Nephron (organoid): ENCODE results near the gene FYTTD1.
A peak's percentile ranks its signal among the peaks of the same experiment; 100 is the strongest.

Source experiments
- H3K27ac Mint-ChIP-seq, 3 experiments: 2 replicates each; pipeline ENCODE4 v1.8.0; 2020; ENCODE audit warnings: mixed read lengths in 3 of 3, mild to moderate bottlenecking in 2 of 3, moderate library complexity in 1 of 3
- H3K27me3 Mint-ChIP-seq: 2 replicates; pipeline ENCODE4 v1.8.0; 2021; ENCODE audit warnings: low read depth, mild to moderate bottlenecking, moderate library complexity, mixed read lengths
- H3K36me3 Mint-ChIP-seq: 2 replicates; pipeline ENCODE4 v1.8.0; 2020; ENCODE audit warnings: low read depth, mixed read lengths
- H3K4me1 Mint-ChIP-seq: 2 replicates; pipeline ENCODE4 v1.8.0; 2020; ENCODE audit warnings: mixed read lengths
- H3K4me3 Mint-ChIP-seq, 3 experiments: 2 replicates each; pipeline ENCODE4 v1.8.0; 2020; ENCODE audit warnings: mild to moderate bottlenecking in 3 of 3, mixed read lengths in 3 of 3, moderate library complexity in 2 of 3
- H3K9me3 Mint-ChIP-seq: 2 replicates; pipeline ENCODE4 v1.8.0; 2020; ENCODE audit warnings: mixed read lengths
- TF ChIP-seq, protein P1 (sequence below), 3 experiments: fragments of 200-600 bp; sonication (generic); IDR thresholded peaks; one replicate each; pipeline ENCODE4 v1.5.0; 2021; ENCODE audit warnings: antibody characterized with exemption in 3 of 3; ENCODE audit not compliant: unreplicated experiment in 3 of 3

The FYTTD1 gene

DNA sequence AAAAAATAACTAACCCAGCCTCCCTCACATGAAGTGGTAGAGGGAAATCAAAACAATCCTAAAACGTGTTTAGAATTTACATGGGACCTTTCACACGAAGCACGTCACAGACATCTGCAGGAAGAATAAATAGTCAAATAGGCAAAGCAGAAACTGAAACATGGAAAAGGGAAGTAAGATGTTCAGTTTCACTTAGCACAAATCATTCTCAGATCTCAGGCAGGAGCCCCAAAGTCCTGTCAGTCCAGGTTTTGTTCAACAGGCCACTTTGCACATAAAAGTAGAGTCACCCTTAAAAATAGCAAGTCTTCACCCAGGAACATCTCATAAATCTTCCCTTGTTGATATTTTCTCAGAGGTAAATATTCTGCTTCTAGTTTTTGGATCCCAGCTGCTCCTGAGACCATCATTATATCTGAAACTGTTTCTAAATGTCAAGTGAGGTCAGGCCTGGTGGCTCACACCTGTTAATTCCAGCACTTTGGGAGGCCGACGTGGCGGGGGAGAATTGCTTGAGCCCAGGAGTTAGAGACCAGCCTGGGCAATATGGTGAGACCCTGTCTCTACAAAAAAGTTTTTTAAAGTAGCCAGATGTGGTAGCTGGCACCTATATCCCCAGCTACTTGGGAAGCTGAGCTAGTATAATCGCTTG is 14.9 kb upstream of the FYTTD1 start:
- H3K4me1 Mint-ChIP-seq = peaks cover 14% of the 10 kb centered on the region
- TF ChIP-seq, protein P1, sequence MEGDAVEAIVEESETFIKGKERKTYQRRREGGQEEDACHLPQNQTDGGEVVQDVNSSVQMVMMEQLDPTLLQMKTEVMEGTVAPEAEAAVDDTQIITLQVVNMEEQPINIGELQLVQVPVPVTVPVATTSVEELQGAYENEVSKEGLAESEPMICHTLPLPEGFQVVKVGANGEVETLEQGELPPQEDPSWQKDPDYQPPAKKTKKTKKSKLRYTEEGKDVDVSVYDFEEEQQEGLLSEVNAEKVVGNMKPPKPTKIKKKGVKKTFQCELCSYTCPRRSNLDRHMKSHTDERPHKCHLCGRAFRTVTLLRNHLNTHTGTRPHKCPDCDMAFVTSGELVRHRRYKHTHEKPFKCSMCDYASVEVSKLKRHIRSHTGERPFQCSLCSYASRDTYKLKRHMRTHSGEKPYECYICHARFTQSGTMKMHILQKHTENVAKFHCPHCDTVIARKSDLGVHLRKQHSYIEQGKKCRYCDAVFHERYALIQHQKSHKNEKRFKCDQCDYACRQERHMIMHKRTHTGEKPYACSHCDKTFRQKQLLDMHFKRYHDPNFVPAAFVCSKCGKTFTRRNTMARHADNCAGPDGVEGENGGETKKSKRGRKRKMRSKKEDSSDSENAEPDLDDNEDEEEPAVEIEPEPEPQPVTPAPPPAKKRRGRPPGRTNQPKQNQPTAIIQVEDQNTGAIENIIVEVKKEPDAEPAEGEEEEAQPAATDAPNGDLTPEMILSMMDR (IDR thresholded peaks at IDR 0.05; ENCODE audit: unreplicated experiment in 3 of 3) = no peak
- peaks cover 2% of the 10 kb centered on the region for H3K9me3 Mint-ChIP-seq
- H3K36me3 Mint-ChIP-seq = no peaks in the 10 kb centered on the region
- H3K27me3 Mint-ChIP-seq = peaks cover 4% of the 10 kb centered on the region
- H3K27ac Mint-ChIP-seq = no peak overlapping the region
- H3K4me3 Mint-ChIP-seq = peak overlapping the region; percentile 59 to 73 (median 69)

DNA sequence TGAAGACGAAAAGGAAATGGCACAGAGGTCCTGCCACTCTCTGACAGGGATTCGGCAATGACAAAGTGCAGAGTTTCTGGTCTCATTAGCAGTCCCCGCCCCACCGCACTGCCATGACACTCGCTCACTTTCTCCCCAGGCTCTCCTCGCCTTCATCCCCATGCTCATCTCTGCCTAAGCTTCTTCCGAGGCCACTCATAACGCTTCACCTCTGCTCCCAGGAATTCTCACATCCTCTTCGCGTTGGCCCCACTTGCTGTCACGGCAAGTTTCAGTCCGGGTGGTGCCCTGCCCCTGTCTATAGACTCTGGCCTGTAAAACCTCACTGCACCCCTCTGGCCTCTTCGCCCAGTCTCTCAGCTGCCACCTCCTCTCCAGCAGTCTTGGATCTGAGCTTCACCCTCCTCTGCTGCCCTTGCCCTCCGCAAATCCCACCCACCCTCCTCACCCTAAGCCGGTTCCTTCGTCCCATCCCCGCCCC is 13.6 kb upstream of the FYTTD1 start:
- Mint-ChIP-seq H3K27me3 (peaks cover 4% of the 10 kb centered on the region), H3K4me3 (peak overlapping the region; percentile 89)

DNA sequence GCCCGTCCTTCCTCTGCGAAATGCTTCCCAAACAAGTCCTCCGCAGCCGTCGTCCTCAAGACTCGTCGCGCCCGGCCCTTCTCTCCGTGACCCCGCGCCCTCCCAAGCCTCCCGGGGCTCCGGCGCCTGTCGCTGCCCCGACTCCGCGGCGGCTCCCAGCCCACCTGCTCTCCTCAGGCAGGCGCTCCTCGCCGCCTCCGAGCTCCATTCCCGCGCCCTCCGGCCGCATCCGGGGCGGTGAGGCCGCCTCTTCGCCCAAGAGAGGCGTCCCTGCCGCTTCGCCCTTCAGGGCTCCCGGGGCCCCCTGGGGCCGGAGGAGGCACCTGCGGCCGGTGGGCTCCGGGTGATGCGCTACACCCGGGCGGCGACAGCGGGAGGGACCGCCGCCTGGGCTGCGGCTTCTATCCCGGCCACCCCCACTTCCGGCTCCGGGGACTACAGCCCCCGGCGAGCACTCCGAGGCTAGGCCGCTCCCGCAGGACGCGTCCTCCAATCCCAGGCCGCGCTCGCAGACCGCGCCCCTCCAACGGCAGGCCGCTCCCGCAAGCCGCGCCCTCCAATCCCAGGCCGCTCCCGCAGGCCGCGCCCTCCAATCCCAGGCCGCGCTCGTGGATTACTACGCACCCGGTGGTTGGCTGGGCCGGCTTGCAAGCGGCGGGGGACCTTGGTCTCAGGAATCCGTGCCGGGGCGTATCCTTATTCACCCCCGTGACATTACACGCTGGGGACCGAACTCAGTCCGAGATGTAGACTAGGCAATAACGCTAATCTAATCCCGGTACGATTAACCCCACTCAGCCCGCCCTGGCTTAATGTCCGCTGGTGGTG is 13.0 kb upstream of the FYTTD1 start, which contains the start of gene RUBCN:
RUBCN (minus strand) TSS at position 414 of the 828 bp plus-strand sequence; CDS start at position 229, 185 bp downstream.
- H3K4me3 Mint-ChIP-seq = peak within 1 kb of the TSS; percentile 89
- peak within 1 kb of the TSS; percentile 41 to 86 (median 79) for H3K27ac Mint-ChIP-seq
- H3K36me3 Mint-ChIP-seq = no peaks in the 10 kb centered on the region
- H3K27me3 Mint-ChIP-seq = peaks cover 4% of the 10 kb centered on the region
- H3K4me1 Mint-ChIP-seq = peaks cover 14% of the 10 kb centered on the region
- TF ChIP-seq, protein P1 (IDR thresholded peaks at IDR 0.05; ENCODE audit: unreplicated experiment in 3 of 3) = no peak
- no peaks in the 10 kb centered on the region for H3K9me3 Mint-ChIP-seq

More for the DNA sequence above, 13.6 kb upstream of the FYTTD1 start:
- Mint-ChIP-seq H3K9me3 (no peaks in the 10 kb centered on the region), H3K36me3 (no peaks in the 10 kb centered on the region), H3K4me1 (peaks cover 14% of the 10 kb centered on the region), H3K27ac (peak overlapping the region in 1 of 3 experiments; percentile 62)
- TF ChIP-seq, protein P1 (IDR thresholded peaks at IDR 0.05; ENCODE audit: unreplicated experiment in 3 of 3) = no peak

DNA sequence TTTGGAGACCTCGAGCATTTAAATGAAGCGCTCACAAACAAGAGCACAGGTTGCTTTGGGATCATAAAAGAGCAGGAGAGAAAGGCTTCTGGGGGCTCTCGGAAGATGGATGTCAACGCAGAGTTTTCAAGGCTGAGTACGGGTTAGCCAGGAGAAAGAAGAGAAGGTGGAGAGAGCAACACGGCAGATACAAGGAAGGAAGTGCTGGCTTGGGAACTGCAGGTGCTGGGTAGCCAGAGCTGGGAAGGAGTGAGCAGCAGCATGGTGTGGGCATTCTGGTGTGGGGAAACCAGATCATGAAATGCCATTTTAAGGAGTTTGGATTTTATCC is 12.4 kb upstream of the FYTTD1 start:
- H3K9me3 Mint-ChIP-seq = no peaks in the 10 kb centered on the region
- H3K36me3 Mint-ChIP-seq = no peaks in the 10 kb centered on the region
- peak overlapping the region; percentile 41 to 86 (median 79) for H3K27ac Mint-ChIP-seq
- peaks cover 4% of the 10 kb centered on the region for H3K27me3 Mint-ChIP-seq
- peak overlapping the region; percentile 89 for H3K4me3 Mint-ChIP-seq
- TF ChIP-seq, protein P1 (IDR thresholded peaks at IDR 0.05; ENCODE audit: unreplicated experiment in 3 of 3) = no peak
- H3K4me1 Mint-ChIP-seq = peaks cover 14% of the 10 kb centered on the region

DNA sequence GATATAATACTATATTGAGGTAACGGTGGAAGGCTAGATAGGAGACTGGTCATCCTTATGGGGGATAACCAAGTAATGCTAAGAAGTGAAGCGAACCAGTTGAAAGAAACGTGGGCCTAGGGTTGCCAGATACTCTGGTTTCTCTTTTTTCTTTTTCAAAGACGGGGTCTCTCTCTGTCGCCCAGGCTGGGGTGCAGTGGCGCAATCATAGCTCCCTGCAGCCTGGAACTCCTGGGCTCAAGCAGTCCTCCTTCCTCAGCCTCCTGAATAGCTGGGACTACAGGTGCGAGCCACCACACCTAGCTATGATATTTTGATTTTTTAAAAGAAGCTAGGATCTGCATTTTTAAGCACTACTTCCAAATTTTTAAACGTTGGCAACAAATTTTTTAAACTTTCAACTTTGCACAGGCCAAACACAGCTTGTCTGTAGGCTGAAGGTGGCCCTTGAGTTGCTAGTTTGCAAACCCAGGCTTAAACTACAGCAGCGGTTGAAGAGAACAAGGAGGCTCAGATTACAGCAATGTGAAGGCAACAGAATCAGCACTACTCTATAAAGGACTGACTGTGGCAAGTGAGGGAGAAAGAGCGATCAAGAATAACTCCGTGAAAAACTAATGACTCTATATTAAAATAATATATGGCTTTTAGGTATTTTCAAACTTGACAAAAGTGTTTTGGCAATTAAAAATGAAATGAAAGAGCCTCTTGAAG is 11.8 kb upstream of the FYTTD1 start:
- TF ChIP-seq, protein P1 (IDR thresholded peaks at IDR 0.05; ENCODE audit: unreplicated experiment in 3 of 3) = no peak
- H3K27ac Mint-ChIP-seq = peak overlapping the region in 2 of 3 experiments; percentile 79 to 86

More for the DNA sequence above, 11.8 kb upstream of the FYTTD1 start:
- Mint-ChIP-seq H3K9me3 (no peaks in the 10 kb centered on the region), H3K4me1 (peaks cover 14% of the 10 kb centered on the region), H3K4me3 (peak overlapping the region; percentile 89), H3K36me3 (no peaks in the 10 kb centered on the region), H3K27me3 (peaks cover 4% of the 10 kb centered on the region)
